HG02642 (cell line): ENCODE measurements around the gene GPR26.
"Not testable (repeated sequence)": the region's sequence is repeated elsewhere in the genome, so short reads cannot be mapped to it uniquely, and the experiment has no call there.

Source experiments
- ATAC-seq: cut with Tn5 transposase; IDR thresholded peaks from one replicate; pipeline ENCODE4 v1.9.1; 2021; ENCODE audit warnings: mild to moderate bottlenecking; ENCODE audit not compliant: unreplicated experiment, poor library complexity

Gene GPR26

DNA sequence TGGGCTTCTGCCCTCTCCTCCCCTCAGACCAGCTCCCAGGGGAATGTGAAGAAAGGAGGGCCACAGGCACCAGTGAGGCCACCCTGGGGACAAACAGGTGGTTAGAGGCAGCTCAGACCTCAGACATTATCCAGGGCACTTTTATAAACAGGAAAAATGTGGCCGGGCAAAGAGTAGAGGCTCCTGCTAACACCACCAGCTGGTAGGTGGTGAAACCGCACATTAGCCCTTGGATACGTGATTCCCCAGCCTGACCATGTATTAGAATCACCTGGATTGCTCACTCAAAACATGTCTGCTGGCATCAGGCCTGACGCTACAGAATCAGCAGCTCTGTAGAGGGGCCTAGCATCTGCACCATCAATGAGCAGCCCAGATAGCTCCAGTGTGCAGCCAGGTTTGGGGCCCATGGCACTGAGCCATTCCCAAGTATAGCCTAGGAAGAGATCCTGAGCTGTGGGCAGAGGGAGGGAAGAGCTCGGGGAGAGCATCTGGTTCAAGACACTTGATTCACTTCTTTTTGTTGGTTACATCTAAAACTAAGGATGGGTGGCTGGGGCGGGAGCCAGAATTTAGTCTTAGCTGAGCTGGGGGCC is 37.1 kb downstream of the GPR26 start:
- ATAC-seq, result no peak

DNA sequence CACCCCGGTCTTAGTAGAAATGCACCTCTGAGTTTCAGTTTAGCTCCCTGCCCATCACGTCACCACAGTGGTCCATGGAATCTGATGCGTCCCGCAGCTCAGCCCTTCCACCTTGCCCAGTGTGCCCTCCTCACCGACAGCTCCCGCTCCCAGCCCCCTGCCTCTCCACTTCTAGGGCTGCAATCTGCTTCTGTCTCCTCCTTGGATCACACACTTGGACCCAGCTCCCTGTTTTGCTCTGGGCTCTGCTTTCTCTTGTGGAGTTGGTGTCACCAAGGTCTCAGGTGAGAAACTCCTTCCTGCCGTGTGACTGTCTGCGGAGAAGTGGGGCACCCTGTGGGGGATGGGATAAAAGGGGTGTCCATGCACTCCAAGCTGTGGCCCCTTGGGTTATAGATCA is 37.9 kb downstream of the GPR26 start:
- ATAC-seq, result no peak

- ATAC-seq, result no peak
Measured at GRCh38 chr10:123704812-123705211, 38.7 kb downstream of the GPR26 start.

- no peak for ATAC-seq
Measured at GRCh38 chr10:123706236-123706635, 40.1 kb downstream of the GPR26 start.

- no peak for ATAC-seq
Measured at GRCh38 chr10:123715546-123715945, 49.4 kb downstream of the GPR26 start.

- ATAC-seq, result no peak
Measured at GRCh38 chr10:123717336-123717735, 51.2 kb downstream of the GPR26 start.

- ATAC-seq, result no peak
Measured at GRCh38 chr10:123718544-123719060, 52.4 kb downstream of the GPR26 start.

- ATAC-seq, result no peak
Measured at GRCh38 chr10:123720536-123720935, 54.4 kb downstream of the GPR26 start.

GRCh38 chr10:123721441-123722049 is 55.4 kb downstream of the GPR26 start:
- ATAC-seq, result no peak

DNA sequence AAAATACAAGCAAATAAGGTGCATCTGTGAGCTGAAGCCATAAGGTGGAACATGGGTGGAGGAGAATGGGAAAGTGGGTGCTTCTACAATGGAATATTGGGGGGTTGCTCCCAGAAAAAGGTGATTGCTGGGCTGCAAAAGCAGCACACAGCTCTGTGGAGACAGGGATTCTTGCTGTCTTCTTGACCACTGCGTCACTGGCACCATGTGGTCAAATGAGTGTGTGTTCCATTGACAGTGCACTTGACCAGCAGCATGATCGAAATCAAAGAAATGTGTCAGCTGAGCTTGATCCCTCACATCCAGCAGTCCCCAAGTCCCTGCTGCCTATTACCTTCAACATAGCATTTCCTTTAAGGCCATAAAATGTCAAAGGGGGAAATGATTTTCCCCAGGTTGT is 56.2 kb downstream of the GPR26 start:
- no peak for ATAC-seq

- ATAC-seq, result no peak
Measured at GRCh38 chr10:123724747-123725146, 58.6 kb downstream of the GPR26 start.

GRCh38 chr10:123726381-123726780 is 60.2 kb downstream of the GPR26 start:
- no peak for ATAC-seq

- no peak for ATAC-seq
Measured at GRCh38 chr10:123726836-123727235, 60.7 kb downstream of the GPR26 start.

DNA sequence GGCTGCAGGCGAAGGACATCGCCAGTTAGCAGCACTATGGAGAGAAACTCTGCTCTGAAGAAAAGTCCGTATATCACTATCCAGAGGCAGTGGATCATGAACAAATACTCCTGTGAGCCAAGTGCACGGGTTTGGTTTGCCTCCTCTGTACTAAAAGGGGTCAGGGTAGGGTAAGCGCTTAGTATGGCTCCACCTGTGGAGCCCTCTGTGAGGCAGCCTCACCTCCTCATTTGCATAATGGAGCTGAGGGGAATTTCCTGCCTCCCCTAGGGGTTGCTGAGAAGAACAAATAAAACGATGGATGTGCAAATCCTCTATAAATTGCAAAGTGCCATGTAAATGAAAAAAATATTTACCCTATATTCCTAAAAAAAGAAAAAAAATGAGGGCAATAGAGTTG is 63.4 kb downstream of the GPR26 start:
- no peak for ATAC-seq

GRCh38 chr10:123736917-123737316 is 70.8 kb downstream of the GPR26 start:
- not testable (repeated sequence) for ATAC-seq

- no peak for ATAC-seq
Measured at GRCh38 chr10:123741146-123741545, 75.0 kb downstream of the GPR26 start.

- no peak for ATAC-seq
Measured at GRCh38 chr10:123741711-123742110, 75.6 kb downstream of the GPR26 start.

DNA sequence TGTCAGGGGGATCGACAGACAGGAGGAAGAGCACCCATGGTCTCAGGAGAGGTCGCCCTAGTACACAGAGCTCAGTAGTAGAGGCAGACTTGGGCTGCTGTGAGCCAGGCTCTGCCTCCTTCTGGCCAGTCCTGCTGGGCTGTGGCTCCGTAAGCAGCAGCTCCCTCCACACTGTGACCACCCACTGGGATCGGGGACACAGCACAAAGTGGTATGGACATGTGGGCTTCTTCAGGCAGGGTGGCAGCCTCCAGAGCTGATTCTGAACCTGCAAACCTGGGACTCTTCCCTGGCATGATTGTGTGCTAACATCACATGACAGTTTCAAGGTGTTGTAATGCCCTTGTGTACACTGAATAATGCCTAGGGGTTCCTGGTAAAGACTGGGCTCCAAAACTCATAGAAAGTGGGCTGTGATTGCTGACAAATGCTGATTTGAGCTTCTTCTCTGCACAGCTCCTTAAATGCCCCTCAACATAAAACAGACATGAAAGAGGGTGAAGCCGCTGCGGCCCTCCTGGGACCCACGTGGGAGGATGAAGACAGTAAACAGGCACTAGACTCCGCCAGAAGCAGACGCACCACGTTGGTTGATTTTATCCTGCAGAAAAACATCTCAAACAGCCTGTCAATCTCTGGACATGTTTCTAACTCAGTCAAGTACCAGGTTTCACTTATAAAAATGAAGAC is 76.7 kb downstream of the GPR26 start:
- ATAC-seq, result no peak

GRCh38 chr10:123743441-123744223 is 77.5 kb downstream of the GPR26 start:
- no peak for ATAC-seq

GRCh38 chr10:123744224-123744536 is 78.0 kb downstream of the GPR26 start:
- ATAC-seq, result no peak
